ENCODE measurements around the gene SLC6A11. TPM values are rescaled to one million over a fixed set of nuclear protein-coding genes. Genes with fewer than 3 reads are reported as not detected.

Gene SLC6A11
- total RNA-seq, 1 experiment from 2014 or later, result not detected

- no peak for DNase-seq
- POLR2A ChIA-PET, result no interaction called here
- Mint-ChIP-seq H3K9me3 (ENCODE audit: unreplicated experiment) (no peaks in the 10 kb centered on the region), H3K36me3 (ENCODE audit: insufficient read depth, unreplicated experiment) (no peaks in the 10 kb centered on the region), H3K27me3 (ENCODE audit: insufficient read depth, unreplicated experiment) (peaks cover 16% of the 10 kb centered on the region), H3K4me1 (ENCODE audit: low read depth, unreplicated experiment) (no peaks in the 10 kb centered on the region), H3K4me3 (ENCODE audit: unreplicated experiment) (no peak overlapping the region), H3K27ac (ENCODE audit: unreplicated experiment) (no peak overlapping the region)
- BruUV-seq (replicated peaks), result no TSS peak
- Histone ChIP-seq H3K9me3 (no peaks in the 10 kb centered on the region), H3K4me1 (no peaks in the 10 kb centered on the region), H3K27me3 (replicated peaks; ENCODE audit: control insufficient read depth, insufficient read depth, low read length) (no peaks in the 10 kb centered on the region; the same call in 1 of the 2 replicates), H3K36me3 (ENCODE audit: control insufficient read depth, insufficient read depth, low read length) (no peaks in the 10 kb centered on the region), H3K4me3 (ENCODE audit: low read depth, low read length) (no peak overlapping the region)
- intact Hi-C loops (cut with micrococcal nuclease; ENCODE audit: unreplicated experiment), result no loop called here
- no peak for TF ChIP-seq CTCF (IDR thresholded peaks at IDR 0.05; ENCODE audit: insufficient read depth in 1 of 2, low read depth in 1 of 2, low read length in 1 of 2, severe bottlenecking in 1 of 2, unreplicated experiment in 1 of 2)
- CTCF ChIA-PET, result interaction anchor here (0.5 kb wide), 2 partner anchors 47 to 458 kb away, joined by 3 read pairs; no protein-coding TSS in a partner anchor
Measured at GRCh38 chr3:10919636-10920035, 103.6 kb downstream of the SLC6A11 start.

GRCh38 chr3:10925436-10926255 is 109.6 kb downstream of the SLC6A11 start:
- H3K27me3 Mint-ChIP-seq (ENCODE audit: insufficient read depth, unreplicated experiment), result peaks cover 13% of the 10 kb centered on the region
- H3K9me3 Mint-ChIP-seq (ENCODE audit: unreplicated experiment), result no peaks in the 10 kb centered on the region
- no peaks in the 10 kb centered on the region for H3K36me3 Mint-ChIP-seq (ENCODE audit: insufficient read depth, unreplicated experiment)
- POLR2A ChIA-PET, result no interaction called here
- TF ChIP-seq CTCF (IDR thresholded peaks at IDR 0.05; ENCODE audit: insufficient read depth in 1 of 2, low read depth in 1 of 2, low read length in 1 of 2, severe bottlenecking in 1 of 2, unreplicated experiment in 1 of 2), result no peak
- intact Hi-C loops (cut with micrococcal nuclease; ENCODE audit: unreplicated experiment), result no loop called here
- Histone ChIP-seq H3K4me3 (ENCODE audit: low read depth, low read length) (no peak overlapping the region), H3K4me1 (no peaks in the 10 kb centered on the region), H3K36me3 (ENCODE audit: control insufficient read depth, insufficient read depth, low read length) (no peaks in the 10 kb centered on the region), H3K9me3 (no peaks in the 10 kb centered on the region), H3K27me3 (replicated peaks; ENCODE audit: control insufficient read depth, insufficient read depth, low read length) (no peaks in the 10 kb centered on the region)
- H3K27ac Mint-ChIP-seq (ENCODE audit: unreplicated experiment), result no peak overlapping the region
- no peak overlapping the region for H3K4me3 Mint-ChIP-seq (ENCODE audit: unreplicated experiment)
- CTCF ChIA-PET, result no interaction called here
- no peak for DNase-seq
- no peaks in the 10 kb centered on the region for H3K4me1 Mint-ChIP-seq (ENCODE audit: low read depth, unreplicated experiment)
- BruUV-seq (replicated peaks), result no TSS peak

GRCh38 chr3:10926256-10926810 is 110.3 kb downstream of the SLC6A11 start:
- Mint-ChIP-seq H3K9me3 (ENCODE audit: unreplicated experiment) (no peaks in the 10 kb centered on the region), H3K27me3 (ENCODE audit: insufficient read depth, unreplicated experiment) (peaks cover 13% of the 10 kb centered on the region), H3K36me3 (ENCODE audit: insufficient read depth, unreplicated experiment) (no peaks in the 10 kb centered on the region), H3K4me3 (ENCODE audit: unreplicated experiment) (no peak overlapping the region), H3K4me1 (ENCODE audit: low read depth, unreplicated experiment) (no peaks in the 10 kb centered on the region), H3K27ac (ENCODE audit: unreplicated experiment) (no peak overlapping the region)
- H3K4me3 ChIP-seq (ENCODE audit: low read depth, low read length), result no peak overlapping the region
- no peak for TF ChIP-seq CTCF (IDR thresholded peaks at IDR 0.05; ENCODE audit: insufficient read depth in 1 of 2, low read depth in 1 of 2, low read length in 1 of 2, severe bottlenecking in 1 of 2, unreplicated experiment in 1 of 2)
- POLR2A ChIA-PET, result no interaction called here
- no peaks in the 10 kb centered on the region for H3K27me3 ChIP-seq (replicated peaks; ENCODE audit: control insufficient read depth, insufficient read depth, low read length)
- BruUV-seq (replicated peaks), result no TSS peak
- DNase-seq, result no peak
- no peaks in the 10 kb centered on the region for H3K9me3 ChIP-seq
- no peaks in the 10 kb centered on the region for H3K36me3 ChIP-seq (ENCODE audit: control insufficient read depth, insufficient read depth, low read length)
- CTCF ChIA-PET, result no interaction called here
- intact Hi-C loops (cut with micrococcal nuclease; ENCODE audit: unreplicated experiment), result no loop called here
- H3K4me1 ChIP-seq, result no peaks in the 10 kb centered on the region
